NCI-H2107 treated with DMSO at 0.1 percent for 48 hours (cell line): ENCODE results near the gene CCDC3.

Experiments
- DNase-seq: peaks from one replicate; lab custom pipeline; 2025; ENCODE audit not compliant: unreplicated experiment; lab: John Stamatoyannopoulos, UW

The CCDC3 gene

DNA sequence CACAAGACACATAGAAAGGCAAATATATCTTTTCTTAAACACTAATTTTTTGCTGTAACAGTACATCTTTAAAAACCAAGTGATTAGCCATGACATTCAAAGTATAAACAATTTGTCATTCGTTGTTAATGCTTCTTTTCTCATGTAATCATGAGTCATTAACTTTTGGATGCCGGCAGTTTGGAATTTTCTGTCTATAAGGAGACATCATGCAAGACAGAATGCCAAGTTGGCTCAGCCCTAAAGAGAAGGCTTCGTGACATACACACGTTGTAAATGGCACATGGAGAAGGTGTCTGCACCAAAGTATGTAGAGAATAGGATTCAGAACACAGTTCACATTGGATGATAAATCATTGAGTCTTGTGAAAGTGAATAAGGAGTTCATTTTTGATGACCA is 35.9 kb downstream of the CCDC3 start:
- no peak for DNase-seq

DNA sequence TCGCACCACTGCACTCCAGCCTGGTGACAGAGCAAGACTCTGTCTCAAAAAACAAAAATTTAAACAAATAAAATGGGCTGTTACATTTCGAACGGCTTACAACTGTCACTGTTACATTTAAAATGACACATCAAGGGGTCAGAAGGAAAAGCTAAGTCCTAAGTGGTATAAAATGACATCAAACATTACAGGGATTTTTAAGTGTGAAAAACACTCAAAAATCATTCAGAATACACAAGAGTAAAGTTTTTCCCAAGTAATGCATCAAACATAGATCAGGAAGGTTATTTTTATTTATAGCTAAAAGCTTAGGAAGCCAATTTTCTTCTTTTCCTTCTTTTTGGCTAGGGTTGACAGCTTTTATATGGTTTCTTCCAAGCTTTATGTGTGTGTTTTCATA is 39.0 kb downstream of the CCDC3 start:
- DNase-seq = no peak

DNA sequence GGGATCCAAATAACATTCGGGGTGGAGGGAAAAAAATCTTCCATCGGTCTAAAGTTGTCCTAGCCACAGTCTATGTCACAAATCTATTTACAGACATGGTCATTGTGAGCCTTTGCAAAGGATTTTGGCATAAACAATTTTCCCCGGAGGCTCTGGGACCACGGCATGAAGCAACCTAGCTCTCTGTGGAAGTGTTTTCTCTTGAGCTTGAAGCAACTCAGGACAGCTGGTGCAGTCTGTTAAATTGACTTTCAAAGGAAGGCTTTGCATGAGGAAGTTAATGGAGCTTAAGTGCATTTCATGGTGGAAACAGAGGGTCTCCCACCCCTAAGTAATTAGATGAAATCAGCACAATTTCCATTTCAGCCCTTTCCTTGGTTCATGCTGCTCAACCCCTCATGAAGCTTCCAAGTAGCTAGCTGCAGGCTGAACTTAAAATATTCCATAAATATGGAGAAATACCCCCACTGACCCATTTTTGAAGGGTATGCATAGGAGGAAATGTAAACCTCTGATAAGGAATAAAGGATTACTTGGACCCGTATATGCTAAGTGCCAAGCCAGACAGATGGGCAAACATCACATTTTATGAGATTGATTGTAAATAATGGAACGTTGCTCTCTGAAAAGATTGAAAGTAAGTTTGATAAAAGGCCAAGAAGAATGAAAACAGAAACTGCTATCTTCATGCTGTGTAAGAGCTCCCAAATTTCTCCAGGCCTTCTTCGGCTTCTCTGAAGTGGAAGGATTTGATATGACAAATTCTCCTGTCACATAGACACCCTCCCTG is 39.9 kb downstream of the CCDC3 start:
- DNase-seq = no peak

DNA sequence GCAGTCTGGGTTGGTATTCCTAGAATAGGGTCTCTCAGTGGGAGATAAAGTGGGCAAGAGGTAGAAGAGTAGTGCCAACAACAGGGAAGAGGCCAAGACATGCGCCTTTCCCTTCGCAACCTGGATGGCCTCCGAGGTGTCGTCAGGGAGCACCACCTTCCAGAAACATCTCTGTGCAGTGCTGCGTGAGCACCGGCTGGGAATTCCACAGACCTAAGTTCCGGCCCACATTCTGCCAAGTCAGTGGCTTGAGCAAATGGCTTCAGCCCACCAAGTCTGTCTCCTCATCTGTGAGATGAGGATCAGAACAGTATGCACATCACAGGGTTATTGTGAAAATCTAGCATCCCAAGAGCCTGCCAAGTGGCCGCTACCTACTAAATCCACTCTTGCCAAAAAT is 40.6 kb downstream of the CCDC3 start:
- no peak for DNase-seq

DNA sequence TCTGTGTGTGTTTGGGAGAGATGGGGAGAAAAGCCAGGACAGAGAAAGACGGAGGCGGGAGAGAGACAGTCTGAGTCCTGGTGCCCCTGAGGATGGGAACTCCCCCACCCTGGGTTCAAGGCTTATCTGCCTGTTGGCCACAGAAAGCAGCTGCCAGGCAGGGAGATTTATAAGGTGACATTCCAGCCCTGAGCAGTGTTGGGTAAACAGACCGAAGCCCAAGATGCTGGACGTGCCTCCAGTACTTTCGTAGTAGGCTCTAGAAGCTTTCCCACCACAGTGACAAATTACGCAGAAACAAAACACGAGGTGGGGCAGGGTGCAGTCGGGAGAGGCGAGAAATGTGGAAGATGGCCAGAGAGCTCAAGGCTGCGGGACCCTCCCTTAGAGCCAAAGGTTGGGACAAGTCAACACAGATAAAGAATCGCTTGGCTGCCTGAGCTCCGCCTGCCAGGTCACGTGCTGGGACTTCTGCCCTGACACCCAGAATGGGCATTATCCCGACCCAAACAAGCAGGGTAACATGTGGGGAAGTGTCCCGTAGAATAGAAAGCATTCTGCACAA is 41.1 kb downstream of the CCDC3 start:
- no peak for DNase-seq

DNA sequence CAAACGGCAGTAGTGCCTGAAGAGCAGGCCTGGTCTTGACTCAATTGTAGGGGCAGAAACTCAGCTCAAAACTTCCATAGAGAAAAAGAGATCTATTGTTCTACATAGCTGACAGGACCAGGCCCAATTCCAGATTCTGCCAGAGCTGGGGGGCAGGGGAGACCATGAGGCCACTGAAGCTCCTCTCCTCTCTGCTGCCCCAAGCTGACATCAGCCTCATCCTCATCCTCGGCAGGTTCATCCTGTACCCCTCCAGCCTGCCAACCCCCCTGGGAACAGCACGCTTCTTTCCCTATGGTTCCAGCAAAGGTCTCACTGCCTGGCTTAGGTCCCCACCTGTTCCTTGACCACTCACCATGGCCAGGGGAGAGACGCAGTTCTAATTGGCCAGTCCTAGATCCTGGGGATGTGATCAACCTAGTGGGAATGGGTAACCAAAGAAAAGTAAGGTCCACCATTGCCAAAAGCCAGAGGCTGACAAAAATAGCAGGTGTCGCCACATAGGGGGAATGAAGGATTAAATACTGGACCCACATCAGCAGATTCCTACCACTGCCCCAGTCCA is 42.9 kb downstream of the CCDC3 start:
- no peak for DNase-seq

DNA sequence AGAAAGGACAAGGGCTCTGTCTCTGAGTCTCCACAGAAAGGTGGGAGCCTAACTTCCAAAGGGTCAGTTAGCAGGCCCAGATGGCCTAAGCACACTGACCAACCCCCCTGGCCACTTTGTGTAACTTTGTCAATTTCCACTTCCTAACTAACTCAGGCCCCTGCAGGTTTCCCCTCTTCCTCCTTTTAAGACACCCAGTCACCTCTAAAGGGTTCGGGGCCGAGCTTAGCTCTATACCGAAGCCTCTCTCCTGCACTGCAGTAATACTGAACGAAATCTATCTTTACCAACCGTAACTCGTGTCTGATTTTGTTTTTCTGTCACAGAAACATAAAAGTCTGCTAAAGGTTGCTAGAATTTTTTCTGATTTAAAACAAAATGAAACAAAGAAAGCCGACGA is 44.4 kb downstream of the CCDC3 start:
- DNase-seq = no peak

DNA sequence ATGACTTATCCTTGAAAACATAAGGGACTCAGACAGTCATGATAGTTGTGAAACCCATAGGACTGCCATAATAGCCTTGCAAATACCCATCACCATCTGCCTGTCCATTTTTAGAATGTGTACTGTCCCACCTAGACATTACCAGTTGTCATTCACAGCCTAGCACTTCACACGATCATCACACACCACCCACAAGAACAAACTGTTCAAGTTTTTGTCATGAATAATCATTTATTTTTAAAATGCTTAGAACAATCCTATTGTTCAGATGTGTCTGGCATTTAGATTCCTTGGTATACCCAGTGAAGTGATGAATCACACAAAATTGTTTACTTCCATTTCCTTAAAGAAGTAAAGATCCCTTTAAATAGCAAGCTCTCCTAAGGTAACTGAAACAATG is 46.6 kb downstream of the CCDC3 start:
- no peak for DNase-seq

DNA sequence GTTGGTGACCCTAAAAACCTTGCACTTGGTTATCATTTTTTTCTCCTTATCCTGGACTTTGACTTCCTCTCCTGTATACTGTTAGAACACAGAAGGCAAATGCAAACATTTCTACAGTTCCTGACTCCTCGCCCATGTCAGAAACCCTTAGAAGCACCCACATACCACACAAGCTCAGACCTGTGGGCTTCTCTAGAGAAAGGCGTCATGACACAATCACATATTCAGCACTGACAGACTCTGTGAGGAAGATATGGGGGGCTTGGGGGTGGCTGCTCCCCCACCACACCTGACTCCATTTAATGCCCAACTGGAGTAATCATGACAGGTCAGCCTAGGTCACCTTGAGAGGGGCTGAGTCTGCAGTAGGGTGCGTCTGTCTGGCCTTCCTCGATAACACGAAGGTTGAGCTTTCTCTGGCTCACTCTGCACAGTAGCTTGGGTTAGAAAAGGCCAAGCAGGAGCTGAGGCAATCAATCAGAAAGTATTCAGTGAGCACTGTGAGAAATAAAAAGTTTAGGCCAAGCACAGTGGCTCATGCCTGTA is 50.9 kb downstream of the CCDC3 start:
- no peak for DNase-seq

DNA sequence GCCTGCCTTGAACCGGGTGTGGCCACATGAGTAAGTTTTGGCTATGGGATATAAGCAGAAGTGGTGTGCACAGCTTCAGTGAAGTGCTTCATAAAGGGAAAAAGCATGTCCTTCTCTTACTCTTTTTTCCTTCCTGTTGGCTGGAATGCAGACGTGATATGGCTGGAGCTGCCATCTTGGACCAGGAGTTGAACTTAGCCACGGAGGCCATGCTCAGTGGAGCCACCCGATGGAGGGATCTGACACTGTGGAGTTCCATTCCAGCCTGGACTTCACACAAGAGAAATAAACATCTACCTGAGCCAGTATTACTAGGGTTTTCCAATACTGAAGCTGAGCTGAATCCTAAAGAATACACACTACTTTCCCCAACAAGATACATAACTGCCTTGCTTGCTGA is 52.3 kb downstream of the CCDC3 start:
- no peak for DNase-seq

DNA sequence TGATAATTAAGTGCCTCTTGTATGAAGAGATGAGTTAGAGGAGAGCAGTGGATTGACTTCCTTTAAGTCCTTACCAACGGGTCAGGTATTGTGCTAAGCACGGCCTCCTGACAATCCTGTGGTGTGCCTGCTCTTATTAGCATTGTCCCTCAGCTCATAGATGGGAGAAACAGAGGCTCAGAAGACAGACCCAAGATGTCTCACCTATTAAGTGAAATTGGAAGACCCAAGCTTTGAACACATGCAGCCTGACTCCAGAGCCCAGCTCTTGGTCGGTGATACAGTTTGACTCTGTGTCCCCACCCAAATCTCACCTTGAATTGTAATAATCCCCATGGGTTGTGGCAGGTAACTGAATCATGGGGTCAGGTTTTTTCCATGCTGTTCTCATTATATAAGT is 53.8 kb downstream of the CCDC3 start:
- DNase-seq = no peak

DNA sequence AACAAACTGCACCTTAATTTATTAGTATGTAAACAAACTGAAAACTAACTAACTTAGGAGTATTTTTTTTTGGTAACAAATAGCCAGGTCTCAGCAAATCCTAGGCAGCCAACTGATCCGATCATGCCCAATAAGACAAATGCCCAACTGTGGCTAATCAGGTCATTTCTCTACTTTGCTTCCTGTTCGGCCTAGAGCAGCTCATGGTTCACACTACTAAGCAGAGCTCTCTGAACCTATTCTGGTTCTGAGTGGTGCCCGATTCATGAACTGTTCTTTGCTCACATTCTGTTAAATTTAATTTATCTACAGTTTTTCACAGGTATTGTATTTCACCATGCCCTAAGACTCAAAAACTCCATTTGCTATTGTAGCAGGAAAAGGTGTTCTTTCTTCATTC is 55.1 kb downstream of the CCDC3 start:
- no peak for DNase-seq

DNA sequence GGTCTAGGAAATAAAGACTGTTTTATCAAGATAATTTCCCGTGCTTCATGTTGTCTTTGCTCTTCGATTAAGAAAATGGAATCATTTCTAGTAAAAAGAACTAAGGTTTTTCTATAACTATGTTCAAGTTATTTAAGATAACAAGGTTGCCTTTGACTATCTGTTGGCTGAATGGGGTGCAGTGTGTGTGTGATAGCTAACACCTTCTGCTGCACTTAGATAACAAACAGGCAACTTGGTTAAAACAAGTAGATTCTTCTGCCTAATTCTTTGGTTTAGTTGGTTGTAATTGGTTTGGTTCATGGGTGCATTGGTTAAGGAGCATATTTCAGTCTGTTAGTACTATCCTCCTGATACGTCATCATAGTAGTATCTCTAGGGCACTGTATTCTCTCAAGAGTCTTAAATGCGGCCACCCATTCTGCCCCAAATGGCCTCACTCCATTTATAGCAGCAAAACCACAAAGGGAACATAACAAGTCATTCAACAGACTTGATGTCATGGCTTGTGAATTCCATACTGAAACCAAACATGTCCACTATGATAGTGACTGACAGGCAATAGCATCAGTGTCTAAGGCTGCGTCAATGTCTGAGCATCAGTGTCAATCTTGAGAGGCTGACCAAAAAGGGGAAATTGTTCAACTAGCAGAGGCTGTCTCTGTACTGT is 55.7 kb downstream of the CCDC3 start:
- DNase-seq = no peak

DNA sequence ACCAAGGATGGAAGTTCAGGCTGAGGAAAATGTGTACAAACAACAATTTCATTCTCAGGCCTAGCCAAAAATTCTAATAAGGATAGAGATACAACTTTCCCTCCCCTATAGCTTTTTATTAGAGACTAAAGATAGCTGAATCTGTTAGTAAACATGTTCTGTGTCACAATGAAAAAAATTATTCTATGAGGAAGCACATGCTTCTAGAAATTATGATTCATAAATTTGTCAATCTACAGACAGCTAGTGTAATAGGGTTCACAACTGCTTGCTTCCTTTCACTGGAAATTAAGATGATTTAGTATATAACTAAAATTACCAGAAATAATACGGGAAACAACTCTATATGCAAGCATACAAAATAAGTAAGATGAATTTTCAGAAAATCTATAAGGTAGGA is 56.6 kb downstream of the CCDC3 start:
- no peak for DNase-seq

DNA sequence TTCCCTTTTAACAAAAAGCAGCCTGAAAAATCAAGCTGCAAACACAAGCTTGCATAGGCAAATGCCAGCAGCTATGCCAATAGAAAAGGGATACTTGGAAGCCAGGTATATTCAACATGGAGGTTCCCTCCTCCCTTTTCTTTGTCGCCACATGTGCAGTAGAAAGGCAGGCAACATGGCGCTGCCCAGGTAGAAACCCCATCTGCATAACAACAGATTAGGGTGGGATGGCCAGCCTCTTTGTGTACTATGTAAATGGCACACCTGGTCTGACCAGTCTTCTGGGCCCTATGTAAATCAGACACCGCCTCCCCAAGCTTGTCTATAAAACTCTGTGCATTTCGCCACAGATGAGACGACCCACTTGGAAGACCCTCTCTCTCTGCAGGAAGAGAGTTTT is 58.1 kb downstream of the CCDC3 start:
- DNase-seq = no peak

DNA sequence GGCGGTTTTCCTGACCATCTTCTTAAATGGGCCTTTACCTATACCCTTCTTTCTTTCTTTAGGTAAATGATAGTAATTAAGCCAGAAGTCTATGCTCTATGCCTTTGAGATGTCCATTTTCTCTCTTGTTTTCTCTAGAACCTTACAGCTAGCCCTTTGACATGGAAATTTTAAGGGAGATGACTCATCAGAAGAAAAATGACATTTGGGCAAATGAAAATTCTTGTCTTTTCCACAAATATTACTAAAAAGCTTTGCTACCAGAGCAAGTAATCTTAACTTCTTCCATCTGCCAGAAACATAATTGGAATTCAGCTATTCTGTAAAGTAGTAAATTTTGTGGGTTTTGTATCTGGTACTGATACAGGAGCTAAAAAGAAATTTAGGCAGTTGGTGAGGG is 59.5 kb downstream of the CCDC3 start:
- DNase-seq = no peak

DNA sequence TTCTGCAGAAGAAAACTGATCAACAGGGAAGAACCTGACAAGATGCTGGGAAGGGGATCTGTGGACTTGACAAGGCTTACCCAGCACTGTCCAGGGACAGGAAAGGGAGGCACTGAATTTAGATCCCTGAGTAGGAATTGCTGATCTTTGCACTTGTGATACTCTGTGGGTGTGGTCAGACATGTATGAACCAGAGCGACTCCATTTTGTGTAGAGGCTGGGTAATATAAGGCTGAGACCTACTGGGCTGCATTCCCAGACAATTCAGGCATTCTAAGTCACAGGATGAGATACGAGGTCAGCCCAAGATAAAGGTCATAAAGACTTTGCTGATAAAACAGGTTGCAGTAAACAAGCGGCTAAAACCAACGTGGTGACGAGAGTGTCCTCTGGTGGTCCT is 60.7 kb downstream of the CCDC3 start:
- no peak for DNase-seq

DNA sequence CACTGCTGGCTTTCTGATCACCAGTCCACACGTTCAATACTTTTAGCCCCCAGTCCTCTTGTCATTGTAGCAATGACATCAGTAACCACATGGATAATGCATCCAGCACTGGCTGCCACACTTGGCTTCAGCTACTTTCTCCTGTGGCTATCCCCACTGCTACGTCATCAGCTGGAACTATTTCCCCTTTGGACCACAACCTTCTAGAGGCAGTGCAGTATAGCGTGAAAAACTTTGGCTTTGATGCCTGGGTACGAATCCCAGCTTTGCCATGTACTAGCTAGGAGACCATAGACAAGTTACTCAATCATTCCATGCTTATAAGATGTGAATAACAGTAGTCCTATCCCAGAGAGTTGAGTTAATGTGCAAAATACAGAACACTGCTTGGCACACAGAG is 63.2 kb downstream of the CCDC3 start:
- no peak for DNase-seq

DNA sequence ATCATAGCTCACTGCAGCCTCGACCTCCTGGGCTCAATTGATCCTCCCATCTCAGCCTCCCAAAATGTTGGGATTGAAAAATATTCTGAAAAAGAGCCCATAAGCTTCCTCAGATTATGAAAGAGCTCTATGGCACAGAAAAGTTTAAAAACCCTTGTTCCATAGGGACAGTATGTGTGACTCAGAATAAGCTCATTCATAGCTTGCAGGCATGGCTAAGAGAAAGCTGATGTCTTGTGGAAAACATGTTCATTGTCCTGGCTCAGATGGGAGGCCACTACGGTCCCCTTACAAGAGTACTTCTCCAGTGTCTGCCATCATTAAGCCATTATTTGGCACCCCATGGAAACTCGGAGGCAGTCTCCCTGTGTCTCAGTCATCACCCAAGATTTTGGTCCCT is 64.0 kb downstream of the CCDC3 start:
- DNase-seq = no peak

DNA sequence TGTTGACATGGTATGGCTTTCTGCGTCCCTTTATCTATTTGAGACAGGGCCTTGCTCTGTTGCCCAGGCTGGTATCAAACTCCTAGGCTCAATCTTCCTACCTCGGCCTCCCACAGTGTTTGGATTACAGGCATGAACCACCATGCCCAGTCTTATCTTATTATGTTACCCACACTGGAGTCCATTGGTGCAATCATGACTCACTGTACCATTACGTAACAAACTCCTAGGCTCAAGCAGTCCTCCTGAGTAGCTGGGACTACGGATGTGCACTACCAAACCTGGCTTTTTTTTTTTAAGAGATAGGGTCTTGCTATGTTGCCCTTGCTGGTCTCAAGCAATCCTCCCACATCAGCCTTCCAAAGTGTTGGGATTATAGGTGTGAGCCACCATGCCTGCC is 66.7 kb downstream of the CCDC3 start:
- DNase-seq = no peak

DNA sequence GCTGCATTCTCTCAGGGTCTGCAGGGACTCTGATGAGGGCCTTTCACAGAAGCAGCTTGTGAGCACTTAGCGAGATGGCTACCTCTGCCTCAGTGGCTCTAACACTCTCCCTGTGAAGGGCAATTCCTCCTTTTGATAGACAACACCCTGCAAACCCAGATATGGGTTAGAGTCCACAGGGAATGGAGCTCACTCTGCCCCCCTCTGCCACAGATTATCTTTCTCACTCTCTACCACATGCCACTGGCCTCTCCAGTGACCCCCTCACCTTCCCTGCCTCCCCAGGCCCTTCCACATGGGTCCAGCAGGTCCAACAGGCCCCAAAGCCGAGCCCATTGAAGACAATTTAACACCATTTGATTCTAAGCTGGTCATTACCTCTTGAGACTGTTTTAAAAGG is 72.1 kb downstream of the CCDC3 start:
- no peak for DNase-seq

DNA sequence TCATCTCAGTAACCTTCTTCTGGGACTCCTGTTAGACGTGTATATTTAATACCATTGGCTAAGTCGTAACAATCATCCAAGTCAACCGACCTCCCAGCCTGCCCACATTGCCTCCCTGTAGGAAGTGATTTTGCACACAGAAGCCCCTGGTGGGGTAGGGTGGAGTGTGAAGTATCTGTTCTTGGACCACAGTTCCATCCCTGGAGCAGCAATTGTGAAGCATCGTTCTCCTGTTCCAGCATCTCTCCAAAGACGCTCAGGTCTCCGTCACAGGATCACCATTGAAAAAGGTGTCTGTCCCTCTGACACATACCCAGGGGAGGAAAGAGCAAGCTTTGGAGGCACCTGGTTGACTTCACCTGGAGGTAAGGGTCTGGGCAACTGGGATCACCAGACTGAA is 72.9 kb downstream of the CCDC3 start:
- DNase-seq = no peak
